GM21717 (cell line): ENCODE data around the gene CDH22.

Source experiments
- ATAC-seq: cut with Tn5 transposase; IDR thresholded peaks from one replicate; pipeline ENCODE4 v1.9.1; 2021; ENCODE audit warnings: mild to moderate bottlenecking, moderate library complexity; ENCODE audit not compliant: unreplicated experiment

The CDH22 gene

GRCh38 chr20:46324379-46324778, 16.1 kb upstream of the CDH22 start:
- no peak for ATAC-seq

- no peak for ATAC-seq
These were observed 15.3 kb upstream of the CDH22 start for GRCh38 chr20:46323557-46323956.

- ATAC-seq, result no peak
These were observed 14.3 kb upstream of the CDH22 start for GRCh38 chr20:46322641-46323040.

GRCh38 chr20:46317685-46318177, 9.4 kb upstream of the CDH22 start:
- ATAC-seq, result no peak

- ATAC-seq, result no peak
These were observed 8.8 kb upstream of the CDH22 start for GRCh38 chr20:46316984-46317684.

GRCh38 chr20:46315311-46315710, 7.0 kb upstream of the CDH22 start:
- no peak for ATAC-seq

- no peak for ATAC-seq
These were observed 4.9 kb upstream of the CDH22 start for GRCh38 chr20:46312945-46313861.

- no peak for ATAC-seq
These were observed 4.0 kb upstream of the CDH22 start for GRCh38 chr20:46312075-46312944.

- ATAC-seq, result no peak
These were observed 3.4 kb upstream of the CDH22 start for GRCh38 chr20:46311719-46312074.

GRCh38 chr20:46311039-46311650, 2.8 kb upstream of the CDH22 start:
- ATAC-seq, result no peak

GRCh38 chr20:46309945-46310344, 1.6 kb upstream of the CDH22 start:
- no peak for ATAC-seq

GRCh38 chr20:46307999-46308257, 370 bp downstream of the CDH22 start:
- no peak for ATAC-seq

- ATAC-seq, result peak; percentile 57
These were observed 929 bp downstream of the CDH22 start for GRCh38 chr20:46307139-46307998.

GRCh38 chr20:46306743-46307138, 1.6 kb downstream of the CDH22 start:
- ATAC-seq, result no peak

GRCh38 chr20:46305973-46306360, 2.3 kb downstream of the CDH22 start:
- ATAC-seq, result no peak

GRCh38 chr20:46305331-46305972, 2.8 kb downstream of the CDH22 start:
- no peak for ATAC-seq

- no peak for ATAC-seq
These were observed 3.4 kb downstream of the CDH22 start for GRCh38 chr20:46304852-46305251.

GRCh38 chr20:46304361-46304760, 3.9 kb downstream of the CDH22 start:
- ATAC-seq, result no peak

- ATAC-seq, result no peak
These were observed 4.9 kb downstream of the CDH22 start for GRCh38 chr20:46303176-46303956.
